ENCODE results near the gene TP73. TPM values are rescaled to one million over a fixed set of nuclear protein-coding genes. Genes with fewer than 3 reads are reported as not detected.

The TP73 gene
- total RNA-seq, 8 experiments from 2014 or later = 0.27 to 2.0 (median 0.83) TPM

GRCh38 chr1:3697810-3698209 lies 45.5 kb downstream of the TP73 start:
- H3K27ac ChIP-seq = no peak overlapping the region
- in situ Hi-C loops (cut with MboI; ENCODE audit: low pct_unique_long_range_greater_than_20kb in 2 of 9, low sequenced_read_pairs in 9 of 9, unreplicated experiment in 9 of 9) = no loop called here
- 0 to 78% (median 63%) methylated on average over 1 to 12 of the region's 12 CpGs; no CpG with 5 or more reads in 4 of the 10 experiments for WGBS, 10 experiments

DNA sequence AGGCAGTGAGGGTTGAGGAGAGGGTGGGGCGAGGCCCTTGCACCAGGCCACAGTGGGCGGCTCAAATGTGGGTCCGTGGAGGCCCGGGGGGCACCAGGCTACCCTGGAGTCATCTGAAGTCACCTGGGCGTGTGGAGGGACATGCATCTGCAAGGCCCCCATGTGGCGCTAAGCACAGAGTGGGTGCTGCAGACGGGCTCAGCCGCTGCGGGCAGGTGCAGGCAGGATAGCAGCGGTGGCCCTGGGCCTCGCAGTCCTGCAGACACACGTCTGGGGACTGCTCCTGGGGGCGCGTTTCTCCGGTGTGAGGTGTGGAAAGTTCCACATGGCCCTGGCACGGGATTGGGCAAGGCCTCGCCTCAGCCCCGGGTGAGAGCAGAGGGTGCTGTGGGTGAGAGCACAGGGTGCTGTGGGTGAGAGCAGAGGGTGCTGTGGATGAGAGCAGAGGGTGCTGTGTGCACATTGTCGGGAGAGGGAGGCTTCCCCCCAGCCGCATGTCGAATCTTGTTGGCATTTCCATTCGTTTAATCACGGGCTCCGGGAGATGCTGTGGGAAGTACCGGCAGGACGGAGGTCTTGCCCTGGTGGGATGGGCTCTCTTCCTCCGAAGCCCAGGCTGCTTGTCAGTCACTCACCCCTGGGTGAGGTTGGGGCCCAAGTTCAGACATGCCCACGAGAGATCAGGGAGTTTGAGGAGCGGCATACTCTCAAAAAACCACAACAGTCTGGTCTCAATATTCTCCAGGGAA lies 46.5 kb downstream of the TP73 start:
- Histone ChIP-seq H3K4me3 (no peak overlapping the region), H3K4me1 (replicated peaks in 1 of 2) (peaks cover 15 to 26% of the 10 kb centered on the region in 2 donors), H3K27ac (no peak overlapping the region)
- in situ Hi-C loops (cut with MboI; ENCODE audit: low pct_unique_long_range_greater_than_20kb in 2 of 9, low sequenced_read_pairs in 9 of 9, unreplicated experiment in 9 of 9) = no loop called here
- ATAC-seq (replicated peaks in 6 of 8) = no peak
- 40 to 90% (median 80%) methylated on average over 1 to 15 of the region's 29 CpGs; no CpG with 5 or more reads in 5 of the 10 experiments for WGBS, 10 experiments

More at GRCh38 chr1:3697810-3698209, 45.5 kb downstream of the TP73 start:
- no peak overlapping the region for H3K4me3 ChIP-seq
- H3K4me1 ChIP-seq (replicated peaks in 1 of 2) = peaks cover 21 to 24% of the 10 kb centered on the region in 2 donors
- peak; percentile 35 to 82 (median 44) for ATAC-seq (replicated peaks in 6 of 8)

GRCh38 chr1:3699596-3699995 lies 47.3 kb downstream of the TP73 start:
- no peak overlapping the region for H3K27ac ChIP-seq
- no peak overlapping the region for H3K4me3 ChIP-seq
- H3K4me1 ChIP-seq (replicated peaks in 1 of 2) = peaks cover 15 to 26% of the 10 kb centered on the region in 2 donors
- no peak for ATAC-seq (replicated peaks in 6 of 8)
- 60 to 80% (median 64%) methylated on average over 1 to 7 of the region's 18 CpGs; no CpG with 5 or more reads in 7 of the 10 experiments for WGBS, 10 experiments
- in situ Hi-C loops (cut with MboI; ENCODE audit: low pct_unique_long_range_greater_than_20kb in 2 of 9, low sequenced_read_pairs in 9 of 9, unreplicated experiment in 9 of 9) = no loop called here

DNA sequence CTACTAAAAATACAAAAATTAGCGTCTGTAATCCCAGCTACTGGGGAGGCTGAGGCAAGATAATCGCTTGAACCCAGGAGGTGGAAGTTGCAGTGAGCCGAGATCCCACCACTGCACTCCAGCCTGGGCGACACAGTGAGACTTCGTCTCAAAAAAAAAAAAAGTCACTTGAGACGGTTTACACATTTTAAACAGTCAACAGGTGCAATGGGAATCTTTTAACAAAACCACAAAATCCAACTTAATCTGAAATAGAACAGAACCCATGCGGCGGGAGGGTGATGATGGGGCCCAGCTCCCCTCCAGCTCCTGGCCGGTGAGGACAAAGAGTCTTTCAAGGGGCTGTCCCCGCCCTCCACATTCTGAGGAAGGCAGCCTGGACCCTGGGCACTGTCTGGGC lies 48.3 kb downstream of the TP73 start:
- ATAC-seq (replicated peaks in 6 of 8) = no peak
- Histone ChIP-seq H3K27ac (no peak overlapping the region), H3K4me3 (no peak overlapping the region), H3K4me1 (replicated peaks in 1 of 2) (peaks cover 14 to 24% of the 10 kb centered on the region in 2 donors)
- in situ Hi-C loops (cut with MboI; ENCODE audit: low pct_unique_long_range_greater_than_20kb in 2 of 9, low sequenced_read_pairs in 9 of 9, unreplicated experiment in 9 of 9) = no loop called here
- 40 to 100% (median 66%) methylated on average over 1 to 8 of the region's 10 CpGs; no CpG with 5 or more reads in 2 of the 10 experiments for WGBS, 10 experiments

- Histone ChIP-seq H3K4me1 (replicated peaks in 1 of 2) (peaks cover 10 to 20% of the 10 kb centered on the region in 2 donors), H3K27ac (no peak overlapping the region), H3K4me3 (no peak overlapping the region)
- ATAC-seq (replicated peaks in 6 of 8) = peak in 1 of 8 experiments; percentile 9
- in situ Hi-C loops (cut with MboI; ENCODE audit: low pct_unique_long_range_greater_than_20kb in 2 of 9, low sequenced_read_pairs in 9 of 9, unreplicated experiment in 9 of 9) = no loop called here
- WGBS, 10 experiments = 30 to 76% (median 57%) methylated on average over 2 to 9 of the region's 19 CpGs; no CpG with 5 or more reads in 6 of the 10 experiments
Observed at GRCh38 chr1:3702528-3702927, 50.2 kb downstream of the TP73 start.

GRCh38 chr1:3702990-3703728 lies 50.8 kb downstream of the TP73 start:
- ATAC-seq (replicated peaks in 6 of 8) = peak in 7 of 8 experiments; percentile 31 to 72 (median 52)
- in situ Hi-C loops (cut with MboI; ENCODE audit: low pct_unique_long_range_greater_than_20kb in 2 of 9, low sequenced_read_pairs in 9 of 9, unreplicated experiment in 9 of 9) = no loop called here
- 20 to 100% (median 47%) methylated on average over 1 to 10 of the region's 21 CpGs; no CpG with 5 or more reads in 4 of the 10 experiments for WGBS, 10 experiments
- Histone ChIP-seq H3K4me3 (no peak overlapping the region), H3K27ac (no peak overlapping the region), H3K4me1 (replicated peaks in 1 of 2) (peaks cover 5 to 14% of the 10 kb centered on the region in 2 donors)

DNA sequence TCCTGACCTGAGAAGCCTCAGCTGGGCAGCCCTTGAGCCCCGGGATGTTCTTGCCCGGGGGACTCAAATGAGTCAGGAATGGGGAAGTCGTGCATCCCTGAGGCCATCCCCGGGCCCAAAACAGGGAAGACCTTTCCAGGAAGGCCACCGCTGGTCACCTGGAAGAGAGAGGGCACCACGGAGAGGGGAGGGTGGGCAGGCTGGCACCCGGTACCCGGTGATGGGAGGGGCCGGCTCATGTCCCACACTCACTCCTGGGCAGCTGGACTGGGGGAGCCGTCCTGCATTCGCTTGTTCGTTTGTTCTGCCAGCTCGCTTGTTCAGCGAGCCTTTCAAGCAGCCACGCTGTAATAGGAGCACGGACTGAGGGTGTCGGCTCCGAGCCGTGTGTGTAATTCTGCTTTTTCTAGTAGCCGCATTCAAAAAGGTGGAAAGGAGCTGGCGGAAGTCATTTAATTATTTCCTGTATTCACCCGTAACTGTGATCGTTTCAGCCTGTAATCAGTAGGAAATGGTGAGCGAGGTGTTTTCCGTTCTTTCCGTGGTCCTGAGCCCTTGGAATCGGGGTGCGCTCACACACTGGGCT lies 51.6 kb downstream of the TP73 start:
- Histone ChIP-seq H3K4me1 (replicated peaks in 1 of 2) (peaks cover 0 to 19% of the 10 kb centered on the region in 2 donors), H3K27ac (no peak overlapping the region), H3K4me3 (no peak overlapping the region)
- WGBS, 10 experiments = 43 to 93% (median 85%) methylated on average over 2 to 18 of the region's 28 CpGs; no CpG with 5 or more reads in 2 of the 10 experiments
- ATAC-seq (replicated peaks in 6 of 8) = peak in 2 of 8 experiments; percentile 7 to 11
- in situ Hi-C loops (cut with MboI; ENCODE audit: low pct_unique_long_range_greater_than_20kb in 2 of 9, low sequenced_read_pairs in 9 of 9, unreplicated experiment in 9 of 9) = no loop called here

DNA sequence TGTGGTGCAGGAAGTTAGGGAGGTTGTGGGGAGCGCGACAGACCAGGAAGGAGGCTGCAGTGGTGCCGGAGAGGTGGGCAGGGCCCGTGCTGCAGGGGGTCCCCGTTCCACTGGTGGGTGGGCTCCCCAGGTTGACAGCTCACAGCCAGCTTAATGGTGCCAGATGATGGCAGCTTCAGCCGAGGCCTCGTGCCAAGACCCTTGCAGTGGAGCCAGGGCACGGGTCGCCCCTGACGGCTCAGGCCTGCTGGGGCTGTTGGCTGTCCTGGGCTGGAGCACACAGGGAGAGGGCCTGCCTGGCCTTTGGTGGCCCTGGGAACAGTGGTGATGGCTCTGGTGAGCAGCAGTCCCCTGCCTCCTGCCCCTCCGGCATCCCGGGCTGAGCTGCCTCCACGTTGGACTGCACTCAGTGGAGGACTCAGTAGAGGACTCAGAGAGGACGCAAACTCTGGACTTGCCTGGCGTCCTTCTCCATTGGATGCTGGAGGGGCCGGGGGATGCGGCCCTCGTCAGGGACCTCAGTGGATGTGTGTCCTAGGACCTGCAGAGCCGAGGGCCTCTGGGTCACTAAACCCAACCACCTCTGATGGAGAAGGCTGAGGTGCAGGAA lies 53.1 kb downstream of the TP73 start:
- Histone ChIP-seq H3K4me1 (replicated peaks in 1 of 2) (peaks cover 0 to 15% of the 10 kb centered on the region in 2 donors), H3K27ac (no peak overlapping the region), H3K4me3 (no peak overlapping the region)
- in situ Hi-C loops (cut with MboI; ENCODE audit: low pct_unique_long_range_greater_than_20kb in 2 of 9, low sequenced_read_pairs in 9 of 9, unreplicated experiment in 9 of 9) = no loop called here
- no peak for ATAC-seq (replicated peaks in 6 of 8)
- WGBS, 10 experiments = 50 to 80% (median 70%) methylated on average over 1 to 14 of the region's 19 CpGs; no CpG with 5 or more reads in 4 of the 10 experiments

- WGBS, 10 experiments = 35 to 84% (median 80%) methylated on average over 1 to 9 of the region's 26 CpGs; no CpG with 5 or more reads in 7 of the 10 experiments
- Histone ChIP-seq H3K27ac (no peak overlapping the region), H3K4me3 (no peak overlapping the region), H3K4me1 (replicated peaks in 1 of 2) (peaks cover 0 to 15% of the 10 kb centered on the region in 2 donors)
- in situ Hi-C loops (cut with MboI; ENCODE audit: low pct_unique_long_range_greater_than_20kb in 2 of 9, low sequenced_read_pairs in 9 of 9, unreplicated experiment in 9 of 9) = no loop called here
- ATAC-seq (replicated peaks in 6 of 8) = no peak
Observed at GRCh38 chr1:3706651-3707297, 54.5 kb downstream of the TP73 start.

- WGBS, 10 experiments = 18 to 43% (median 20%) methylated on average over 4 to 14 of the region's 35 CpGs; no CpG with 5 or more reads in 6 of the 10 experiments
- Histone ChIP-seq H3K4me3 (no peak overlapping the region), H3K27ac (no peak overlapping the region), H3K4me1 (replicated peaks in 1 of 2) (peaks cover 0 to 15% of the 10 kb centered on the region in 2 donors)
- ATAC-seq (replicated peaks in 6 of 8) = peak in 3 of 8 experiments; percentile 33 to 70 (median 66)
- in situ Hi-C loops (cut with MboI; ENCODE audit: low pct_unique_long_range_greater_than_20kb in 2 of 9, low sequenced_read_pairs in 9 of 9, unreplicated experiment in 9 of 9) = no loop called here
Observed at GRCh38 chr1:3707298-3707938, 55.1 kb downstream of the TP73 start.

DNA sequence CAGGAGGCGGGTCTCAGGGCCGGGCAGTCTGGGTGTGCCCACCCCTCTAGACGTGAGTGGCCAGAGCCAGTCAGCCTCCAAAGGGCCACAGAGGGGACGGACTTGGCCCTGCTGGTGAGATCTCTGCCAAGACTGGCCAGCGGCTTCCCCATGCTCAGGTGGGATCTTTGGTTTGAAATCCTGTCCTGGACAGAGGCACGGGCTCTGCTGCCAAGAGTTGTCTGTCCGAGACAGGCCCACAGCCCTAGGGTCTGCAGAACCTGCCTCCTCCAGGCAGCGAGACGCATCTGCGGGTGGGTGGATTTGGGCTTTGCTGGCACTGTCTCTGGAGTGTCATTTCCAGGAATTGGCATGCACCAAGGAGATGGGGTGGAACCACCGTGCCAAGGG lies 55.6 kb downstream of the TP73 start:
- Histone ChIP-seq H3K27ac (no peak overlapping the region), H3K4me3 (no peak overlapping the region), H3K4me1 (replicated peaks in 1 of 2) (peaks cover 0 to 16% of the 10 kb centered on the region in 2 donors)
- in situ Hi-C loops (cut with MboI; ENCODE audit: low pct_unique_long_range_greater_than_20kb in 2 of 9, low sequenced_read_pairs in 9 of 9, unreplicated experiment in 9 of 9) = no loop called here
- WGBS, 10 experiments = 0 to 70% (median 52%) methylated on average over 1 to 8 of the region's 11 CpGs; no CpG with 5 or more reads in 4 of the 10 experiments
- no peak for ATAC-seq (replicated peaks in 6 of 8)

- Histone ChIP-seq H3K4me1 (replicated peaks in 1 of 2) (peaks cover 0 to 10% of the 10 kb centered on the region in 2 donors), H3K4me3 (no peak overlapping the region), H3K27ac (no peak overlapping the region)
- peak in 3 of 8 experiments; percentile 9 to 30 (median 17) for ATAC-seq (replicated peaks in 6 of 8)
- WGBS, 10 experiments = 0% methylated on average over 1 of the region's 19 CpGs; no CpG with 5 or more reads in 9 of the 10 experiments
- in situ Hi-C loops (cut with MboI; ENCODE audit: low pct_unique_long_range_greater_than_20kb in 2 of 9, low sequenced_read_pairs in 9 of 9, unreplicated experiment in 9 of 9) = no loop called here
Observed at GRCh38 chr1:3708791-3709190, 56.5 kb downstream of the TP73 start.
